ENCODE measurements around the gene RPS14. TPM values are rescaled to one million over a fixed set of nuclear protein-coding genes. Genes with fewer than 3 reads are reported as not detected.

Gene RPS14
- total RNA-seq, 1 donor from 2014 or later: 1,465 TPM

DNA sequence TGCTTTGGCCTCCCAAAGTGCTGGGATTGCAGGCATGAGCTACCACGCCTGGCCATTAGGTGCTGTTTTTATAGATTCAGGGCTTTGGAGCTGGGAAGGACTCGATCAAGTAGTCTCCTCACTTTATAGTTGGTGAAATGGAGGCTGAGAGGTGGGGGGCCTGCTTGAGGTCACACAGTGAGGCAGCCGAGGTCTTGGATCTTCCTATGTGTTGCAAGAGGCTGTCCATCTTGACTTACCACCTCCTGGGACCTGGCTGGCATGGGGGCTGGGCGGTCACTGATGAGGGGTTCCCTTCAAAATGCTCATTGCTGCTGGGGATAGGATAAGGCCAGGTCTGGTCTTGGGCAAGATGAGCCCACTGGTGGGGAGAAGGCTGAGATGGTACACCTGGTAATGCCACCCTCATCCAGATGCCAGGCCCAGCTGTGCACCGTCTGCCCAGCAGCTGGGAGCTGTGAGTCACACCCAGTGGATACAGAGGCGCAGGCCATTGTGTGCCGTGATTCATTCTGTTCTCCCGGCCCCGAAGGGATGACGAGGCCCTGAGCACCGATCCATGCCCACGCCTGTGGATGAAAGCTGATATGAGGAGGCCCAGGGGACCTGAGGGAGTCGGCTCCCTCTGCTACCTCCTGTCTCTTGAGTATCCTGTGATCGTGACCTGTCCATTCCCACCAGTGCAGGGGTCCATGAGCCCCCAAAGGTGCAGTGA lies 47.9 kb upstream of the RPS14 start:
- no peaks in the 10 kb centered on the region for H3K36me3 Mint-ChIP-seq (ENCODE audit: unreplicated experiment)
- peaks cover 53% of the 10 kb centered on the region for H3K4me1 Mint-ChIP-seq (ENCODE audit: low read depth, unreplicated experiment)
- peaks cover 11% of the 10 kb centered on the region for H3K9me3 Mint-ChIP-seq (ENCODE audit: unreplicated experiment)
- DNase-seq: peak; percentile 62
- H3K27ac Mint-ChIP-seq (ENCODE audit: unreplicated experiment): peak overlapping the region; percentile 94
- H3K4me3 Mint-ChIP-seq (ENCODE audit: unreplicated experiment): peak overlapping the region; percentile 75
- peaks cover 20% of the 10 kb centered on the region for H3K27me3 Mint-ChIP-seq (ENCODE audit: unreplicated experiment)
- TF ChIP-seq, protein P1, sequence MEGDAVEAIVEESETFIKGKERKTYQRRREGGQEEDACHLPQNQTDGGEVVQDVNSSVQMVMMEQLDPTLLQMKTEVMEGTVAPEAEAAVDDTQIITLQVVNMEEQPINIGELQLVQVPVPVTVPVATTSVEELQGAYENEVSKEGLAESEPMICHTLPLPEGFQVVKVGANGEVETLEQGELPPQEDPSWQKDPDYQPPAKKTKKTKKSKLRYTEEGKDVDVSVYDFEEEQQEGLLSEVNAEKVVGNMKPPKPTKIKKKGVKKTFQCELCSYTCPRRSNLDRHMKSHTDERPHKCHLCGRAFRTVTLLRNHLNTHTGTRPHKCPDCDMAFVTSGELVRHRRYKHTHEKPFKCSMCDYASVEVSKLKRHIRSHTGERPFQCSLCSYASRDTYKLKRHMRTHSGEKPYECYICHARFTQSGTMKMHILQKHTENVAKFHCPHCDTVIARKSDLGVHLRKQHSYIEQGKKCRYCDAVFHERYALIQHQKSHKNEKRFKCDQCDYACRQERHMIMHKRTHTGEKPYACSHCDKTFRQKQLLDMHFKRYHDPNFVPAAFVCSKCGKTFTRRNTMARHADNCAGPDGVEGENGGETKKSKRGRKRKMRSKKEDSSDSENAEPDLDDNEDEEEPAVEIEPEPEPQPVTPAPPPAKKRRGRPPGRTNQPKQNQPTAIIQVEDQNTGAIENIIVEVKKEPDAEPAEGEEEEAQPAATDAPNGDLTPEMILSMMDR (IDR thresholded peaks at IDR 0.05; ENCODE audit: partially characterized antibody, unreplicated experiment): no peak

DNA sequence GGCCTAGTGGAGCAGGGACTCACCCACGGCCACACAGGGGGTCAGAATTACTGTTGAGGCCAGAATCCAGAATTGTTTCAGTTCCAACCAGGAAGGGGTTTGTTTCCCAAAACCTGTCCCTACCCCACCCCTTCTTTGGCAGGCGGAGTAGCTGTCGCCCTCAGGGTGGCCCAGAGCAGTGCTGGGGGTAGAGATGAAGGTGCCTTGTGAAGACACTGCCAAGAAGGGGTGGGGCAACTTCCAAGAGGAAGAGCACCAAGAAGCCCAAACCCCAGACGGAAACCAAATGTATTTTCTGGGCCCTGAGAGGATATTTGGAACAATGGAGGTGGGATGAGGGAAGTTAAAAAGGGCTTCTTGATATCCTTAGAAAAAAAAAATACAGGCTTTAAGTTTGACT lies 47.0 kb upstream of the RPS14 start:
- Mint-ChIP-seq H3K27ac (ENCODE audit: unreplicated experiment) (peak overlapping the region; percentile 77), H3K36me3 (ENCODE audit: unreplicated experiment) (no peaks in the 10 kb centered on the region), H3K9me3 (ENCODE audit: unreplicated experiment) (peaks cover 15% of the 10 kb centered on the region), H3K4me1 (ENCODE audit: low read depth, unreplicated experiment) (peaks cover 54% of the 10 kb centered on the region), H3K4me3 (ENCODE audit: unreplicated experiment) (no peak overlapping the region), H3K27me3 (ENCODE audit: unreplicated experiment) (peaks cover 13% of the 10 kb centered on the region)
- no peak for DNase-seq
- TF ChIP-seq, protein P1 (IDR thresholded peaks at IDR 0.05; ENCODE audit: partially characterized antibody, unreplicated experiment): no peak

DNA sequence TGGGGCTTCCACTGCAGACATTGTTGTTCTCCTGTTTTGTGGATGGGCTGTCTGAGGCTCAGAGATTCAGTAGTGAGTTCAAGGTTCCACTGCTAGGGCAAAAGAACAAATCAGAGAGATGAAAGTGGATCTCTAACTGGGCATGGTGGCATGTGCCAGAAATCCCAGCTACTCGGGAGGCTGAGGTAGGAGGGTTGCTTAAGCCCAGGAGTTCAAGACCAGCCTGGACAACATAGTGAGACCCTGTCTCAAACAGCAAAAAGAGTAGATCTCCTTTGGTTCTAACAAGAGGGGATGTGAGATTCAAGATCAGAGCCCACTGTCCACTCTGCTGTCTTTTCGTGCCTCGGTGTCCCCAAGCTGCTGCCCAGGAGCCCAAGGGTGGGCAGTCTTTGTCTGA lies 46.6 kb upstream of the RPS14 start:
- Mint-ChIP-seq H3K9me3 (ENCODE audit: unreplicated experiment) (peaks cover 15% of the 10 kb centered on the region), H3K27me3 (ENCODE audit: unreplicated experiment) (peaks cover 11% of the 10 kb centered on the region), H3K27ac (ENCODE audit: unreplicated experiment) (peak overlapping the region; percentile 77), H3K4me3 (ENCODE audit: unreplicated experiment) (no peak overlapping the region), H3K36me3 (ENCODE audit: unreplicated experiment) (no peaks in the 10 kb centered on the region), H3K4me1 (ENCODE audit: low read depth, unreplicated experiment) (peaks cover 56% of the 10 kb centered on the region)
- DNase-seq: no peak
- TF ChIP-seq, protein P1 (IDR thresholded peaks at IDR 0.05; ENCODE audit: partially characterized antibody, unreplicated experiment): no peak

DNA sequence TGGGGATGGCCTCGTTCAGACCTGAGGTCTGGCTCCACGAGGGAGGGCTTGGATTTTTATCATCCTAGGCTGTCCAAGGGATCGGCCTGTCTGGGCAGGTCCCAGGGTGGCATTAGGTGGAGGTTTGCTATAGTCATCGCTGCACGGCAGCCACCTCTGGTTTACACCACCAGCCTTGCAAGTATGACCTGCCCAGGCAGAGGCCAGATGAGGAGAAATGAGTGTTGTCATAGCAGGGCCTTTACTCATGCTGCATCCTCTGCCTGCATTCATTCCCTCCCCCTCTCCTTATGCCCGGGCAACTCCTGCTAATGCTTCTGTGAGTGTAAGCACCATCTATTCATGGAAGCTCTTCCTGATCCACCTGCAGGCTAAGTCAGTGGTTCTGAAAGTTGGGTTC lies 43.1 kb upstream of the RPS14 start:
- Mint-ChIP-seq H3K36me3 (ENCODE audit: unreplicated experiment) (no peaks in the 10 kb centered on the region), H3K4me3 (ENCODE audit: unreplicated experiment) (peak overlapping the region; percentile 11), H3K9me3 (ENCODE audit: unreplicated experiment) (peaks cover 16% of the 10 kb centered on the region), H3K4me1 (ENCODE audit: low read depth, unreplicated experiment) (peaks cover 63% of the 10 kb centered on the region), H3K27me3 (ENCODE audit: unreplicated experiment) (peaks cover 13% of the 10 kb centered on the region), H3K27ac (ENCODE audit: unreplicated experiment) (peak overlapping the region; percentile 13)
- no peak for DNase-seq
- TF ChIP-seq, protein P1 (IDR thresholded peaks at IDR 0.05; ENCODE audit: partially characterized antibody, unreplicated experiment): no peak

DNA sequence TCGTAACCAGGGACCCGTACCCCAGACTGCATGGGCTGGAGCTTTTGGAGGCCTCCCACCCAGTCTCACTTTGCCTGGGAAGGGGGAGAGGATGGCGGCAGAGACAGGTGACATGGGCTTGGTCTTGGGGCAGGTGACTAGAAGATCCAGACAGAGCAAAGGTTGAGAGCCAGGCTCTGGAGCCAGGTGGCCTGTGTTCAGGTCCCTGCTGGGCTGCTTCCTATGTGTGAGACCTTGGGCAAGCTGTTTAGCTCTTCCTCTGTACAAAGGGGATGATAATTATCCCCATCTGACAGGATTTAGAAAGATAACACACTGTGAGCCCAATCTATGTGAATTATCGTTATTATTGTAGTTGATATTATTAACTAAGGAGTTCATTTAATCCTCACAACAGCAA lies 42.3 kb upstream of the RPS14 start:
- peaks cover 19% of the 10 kb centered on the region for H3K9me3 Mint-ChIP-seq (ENCODE audit: unreplicated experiment)
- no peak for DNase-seq
- H3K27ac Mint-ChIP-seq (ENCODE audit: unreplicated experiment): peak overlapping the region; percentile 13
- H3K27me3 Mint-ChIP-seq (ENCODE audit: unreplicated experiment): peaks cover 18% of the 10 kb centered on the region
- H3K4me3 Mint-ChIP-seq (ENCODE audit: unreplicated experiment): peak overlapping the region; percentile 11
- no peaks in the 10 kb centered on the region for H3K36me3 Mint-ChIP-seq (ENCODE audit: unreplicated experiment)
- peaks cover 60% of the 10 kb centered on the region for H3K4me1 Mint-ChIP-seq (ENCODE audit: low read depth, unreplicated experiment)
- TF ChIP-seq, protein P1 (IDR thresholded peaks at IDR 0.05; ENCODE audit: partially characterized antibody, unreplicated experiment): no peak
